MG63 (cell line): ENCODE data around the gene KRTAP4-8. TPM values are rescaled to one million over a fixed set of nuclear protein-coding genes. Genes with fewer than 3 reads are reported as not detected.
"Not testable (repeated sequence)": the region's sequence is repeated elsewhere in the genome, so short reads cannot be mapped to it uniquely, and the experiment has no call there.

ENCODE experiments used
- DNase-seq: peaks from one replicate; pipeline ENCODE4 v3.0.0-alpha.2; 2020
- H3K27me3 ChIP-seq: fragments of 250-450 bp; sonication (Bioruptor Pico); 2 replicates; pipeline ENCODE4 v1.5.1; 2020; ENCODE audit warnings: mild to moderate bottlenecking, moderate library complexity
- H3K36me3 ChIP-seq: fragments of 250-450 bp; sonication (Bioruptor Pico); 2 replicates; pipeline ENCODE4 v1.5.1; 2020; ENCODE audit warnings: mild to moderate bottlenecking, moderate library complexity
- H3K4me3 ChIP-seq: fragments of 250-450 bp; sonication (Bioruptor Pico); 2 replicates; pipeline ENCODE4 v1.5.1; 2020; ENCODE audit warnings: mild to moderate bottlenecking, moderate library complexity
- H3K9me3 ChIP-seq: fragments of 250-450 bp; sonication (Bioruptor Pico); 2 replicates; pipeline ENCODE4 v1.5.1; 2020; ENCODE audit warnings: mild to moderate bottlenecking, moderate library complexity
- total RNA-seq: library from RNA; depleted of rRNA; stranded (reverse); fragments of >200 nt; shearing (Covaris generic); gene quantifications from 2 replicates; pipeline ENCODE4 v1.2.3, GENCODE V29; 2014; ENCODE audit warnings: low replicate concordance

Gene KRTAP4-8
- total RNA-seq, 1 experiment from 2014 or later = not detected

GRCh38 chr17:41117846-41118386, 20.0 kb upstream of the KRTAP4-8 start, which contains the start of gene KRTAP4-11:
Gene KRTAP4-11 (minus strand): TSS chr17:41118373. CDS start chr17:41118315, 58 bp downstream.
- not testable (repeated sequence) for H3K4me3 ChIP-seq, H3K36me3 ChIP-seq, DNase-seq, H3K27me3 ChIP-seq, H3K9me3 ChIP-seq

DNA sequence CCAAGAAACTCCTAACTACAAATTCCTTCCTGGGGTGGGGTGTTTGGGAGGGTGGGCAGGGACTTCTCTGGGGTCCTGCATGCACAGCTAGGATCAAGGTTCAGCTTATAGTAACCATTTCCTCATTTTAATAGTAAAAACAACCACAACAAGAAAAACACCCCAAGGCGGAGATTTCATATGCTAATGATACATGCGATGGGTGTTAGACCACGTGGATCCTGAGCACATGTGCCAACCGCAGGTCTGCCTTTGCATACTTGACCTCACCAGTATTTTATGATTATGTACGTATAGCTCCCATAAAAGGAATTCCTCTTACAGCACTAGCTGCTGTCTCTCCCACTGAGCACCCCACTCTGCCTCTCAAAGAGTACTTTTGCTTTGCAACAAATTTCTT, 18.4 kb upstream of the KRTAP4-8 start:
- no peak for DNase-seq
- peaks cover 14% of the 10 kb centered on the region for H3K9me3 ChIP-seq

GRCh38 chr17:41111151-41111885, 13.4 kb upstream of the KRTAP4-8 start:
- DNase-seq = no peak

More for the DNA sequence above, 18.4 kb upstream of the KRTAP4-8 start:
- H3K4me3 ChIP-seq = no peak overlapping the region
- H3K27me3 ChIP-seq = no peaks in the 10 kb centered on the region
- H3K36me3 ChIP-seq = peaks cover 4% of the 10 kb centered on the region; the same call in 1 of the 2 replicates

GRCh38 chr17:41108728-41109386, 10.9 kb upstream of the KRTAP4-8 start:
- H3K4me3 ChIP-seq = not testable (repeated sequence)

More at GRCh38 chr17:41111151-41111885, 13.4 kb upstream of the KRTAP4-8 start:
- H3K9me3 ChIP-seq = peaks cover 27% of the 10 kb centered on the region
- H3K36me3 ChIP-seq = peaks cover 4% of the 10 kb centered on the region; the same call in 1 of the 2 replicates
- H3K4me3 ChIP-seq = no peak overlapping the region
- no peaks in the 10 kb centered on the region for H3K27me3 ChIP-seq

GRCh38 chr17:41107941-41108450, 10.1 kb upstream of the KRTAP4-8 start:
- Histone ChIP-seq H3K9me3 (peaks cover 22% of the 10 kb centered on the region), H3K4me3 (no peak overlapping the region), H3K27me3 (no peaks in the 10 kb centered on the region), H3K36me3 (peaks cover 4% of the 10 kb centered on the region; the same call in 1 of the 2 replicates)
- no peak for DNase-seq

More at GRCh38 chr17:41108728-41109386, 10.9 kb upstream of the KRTAP4-8 start:
- not testable (repeated sequence) for DNase-seq, H3K36me3 ChIP-seq, H3K27me3 ChIP-seq
- H3K9me3 ChIP-seq = peaks cover 27% of the 10 kb centered on the region

DNA sequence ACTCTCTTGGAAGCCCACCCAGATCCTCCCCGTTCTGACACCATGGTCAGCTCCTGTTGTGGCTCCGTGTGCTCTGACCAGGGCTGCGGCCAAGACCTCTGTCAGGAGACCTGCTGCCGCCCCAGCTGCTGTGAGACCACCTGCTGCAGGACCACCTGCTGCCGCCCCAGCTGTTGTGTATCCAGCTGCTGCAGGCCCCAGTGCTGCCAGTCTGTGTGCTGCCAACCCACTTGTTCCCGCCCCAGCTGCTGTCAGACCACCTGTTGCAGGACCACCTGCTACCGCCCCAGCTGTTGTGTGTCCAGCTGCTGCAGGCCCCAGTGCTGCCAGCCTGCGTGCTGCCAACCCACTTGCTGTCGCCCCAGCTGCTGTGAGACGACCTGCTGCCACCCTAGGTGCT, 7.4 kb upstream of the KRTAP4-8 start, which contains the start of gene KRTAP4-9:
Gene KRTAP4-9, plus strand, starts transcription at position 43 of the 400 bp plus-strand sequence. Its CDS starts 0 bp downstream, at position 43.
- H3K4me3 ChIP-seq, H3K36me3 ChIP-seq, H3K9me3 ChIP-seq, H3K27me3 ChIP-seq, DNase-seq: not testable (repeated sequence)

DNA sequence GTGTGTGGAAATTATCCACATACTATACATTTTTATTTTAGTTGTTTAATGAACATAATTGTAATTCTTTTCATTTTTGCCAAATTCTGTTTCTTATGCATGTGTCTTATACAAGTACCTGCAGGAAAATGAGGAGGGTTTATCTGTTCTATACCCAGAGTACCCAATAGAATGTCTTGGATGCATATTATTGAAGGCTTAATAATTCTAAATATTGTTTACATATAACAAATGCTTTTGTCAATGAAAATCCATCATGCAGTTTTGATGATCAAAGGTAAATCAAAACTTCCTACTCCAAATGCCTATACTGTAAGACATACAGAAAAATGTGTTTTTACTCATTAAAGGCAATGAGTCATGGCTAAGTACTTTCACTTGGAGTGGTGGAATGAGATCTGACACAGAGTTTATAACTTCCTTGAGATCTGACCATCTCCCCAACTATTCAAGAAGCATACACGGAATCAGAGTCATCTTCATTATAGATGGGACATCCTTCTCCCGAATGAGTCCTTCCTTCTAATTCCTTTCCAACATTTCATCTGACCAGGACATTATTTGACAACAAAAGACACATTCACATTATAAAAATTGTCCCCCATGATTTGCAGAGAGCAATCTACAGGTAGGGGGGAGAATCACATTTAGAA, 6.6 kb upstream of the KRTAP4-8 start:
- H3K9me3 ChIP-seq, H3K36me3 ChIP-seq, H3K27me3 ChIP-seq, DNase-seq, H3K4me3 ChIP-seq: not testable (repeated sequence)

GRCh38 chr17:41103896-41104295, 6.0 kb upstream of the KRTAP4-8 start:
- peaks cover 6% of the 10 kb centered on the region for H3K9me3 ChIP-seq
- H3K4me3 ChIP-seq = no peak overlapping the region
- no peak for DNase-seq
- H3K36me3 ChIP-seq = no peaks in the 10 kb centered on the region
- no peaks in the 10 kb centered on the region for H3K27me3 ChIP-seq

- Histone ChIP-seq H3K36me3 (no peaks in the 10 kb centered on the region), H3K27me3 (no peaks in the 10 kb centered on the region), H3K9me3 (no peaks in the 10 kb centered on the region; the same call in none of the 2 replicates), H3K4me3 (no peak within 1 kb of the TSS)
- no peak for DNase-seq
Measured at GRCh38 chr17:41101586-41102259, 3.8 kb upstream of the KRTAP4-8 start, which contains the start of gene KRTAP4-16. Gene KRTAP4-16 (minus strand): TSS chr17:41102209. CDS start chr17:41102209, 0 bp downstream.

- H3K9me3 ChIP-seq, H3K36me3 ChIP-seq, H3K4me3 ChIP-seq, H3K27me3 ChIP-seq: not testable (repeated sequence)
- DNase-seq = peak; percentile 66
Measured at GRCh38 chr17:41099682-41100480, 1.9 kb upstream of the KRTAP4-8 start.

- Histone ChIP-seq H3K36me3 (no peaks in the 10 kb centered on the region), H3K4me3 (no peak overlapping the region), H3K27me3 (no peaks in the 10 kb centered on the region), H3K9me3 (no peaks in the 10 kb centered on the region)
- DNase-seq = peak; percentile 43
Measured at GRCh38 chr17:41098481-41098880, 539 bp upstream of the KRTAP4-8 start.

- H3K9me3 ChIP-seq = peaks cover 6% of the 10 kb centered on the region
- H3K36me3 ChIP-seq = no peaks in the 10 kb centered on the region
- H3K4me3 ChIP-seq = no peak overlapping the region
- DNase-seq = no peak
- no peaks in the 10 kb centered on the region for H3K27me3 ChIP-seq
Measured at GRCh38 chr17:41096055-41096454, 1.9 kb downstream of the KRTAP4-8 start.

DNA sequence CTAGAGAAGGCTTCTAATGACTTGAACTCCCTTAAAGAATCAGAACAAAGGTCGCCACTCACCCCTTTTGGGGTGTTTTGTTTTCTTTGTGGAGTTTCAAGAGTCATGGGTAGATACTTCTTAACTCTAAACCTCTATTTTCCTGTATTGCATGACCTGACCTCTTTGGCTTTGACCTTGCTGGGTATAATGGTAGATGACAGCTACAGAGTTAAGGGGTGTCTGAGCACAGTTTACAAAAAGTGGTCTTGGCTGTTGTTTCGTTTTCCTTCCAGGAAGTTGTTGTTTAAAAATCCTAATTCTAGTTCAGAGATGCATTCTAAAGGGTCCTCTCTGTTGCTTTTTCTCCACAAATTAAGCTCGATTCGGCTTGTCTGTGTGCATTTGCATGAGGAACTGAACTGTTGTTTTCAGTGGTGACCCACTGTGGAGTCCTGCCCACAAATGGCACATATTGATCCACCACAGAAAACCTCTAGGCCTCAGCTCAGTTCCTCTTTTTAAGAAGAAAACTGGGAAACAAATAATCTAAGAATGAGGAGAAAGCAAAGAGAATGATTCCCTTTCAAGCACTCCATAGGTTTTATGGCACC, 9.1 kb downstream of the KRTAP4-8 start:
- H3K36me3 ChIP-seq, DNase-seq, H3K9me3 ChIP-seq: not testable (repeated sequence)

DNA sequence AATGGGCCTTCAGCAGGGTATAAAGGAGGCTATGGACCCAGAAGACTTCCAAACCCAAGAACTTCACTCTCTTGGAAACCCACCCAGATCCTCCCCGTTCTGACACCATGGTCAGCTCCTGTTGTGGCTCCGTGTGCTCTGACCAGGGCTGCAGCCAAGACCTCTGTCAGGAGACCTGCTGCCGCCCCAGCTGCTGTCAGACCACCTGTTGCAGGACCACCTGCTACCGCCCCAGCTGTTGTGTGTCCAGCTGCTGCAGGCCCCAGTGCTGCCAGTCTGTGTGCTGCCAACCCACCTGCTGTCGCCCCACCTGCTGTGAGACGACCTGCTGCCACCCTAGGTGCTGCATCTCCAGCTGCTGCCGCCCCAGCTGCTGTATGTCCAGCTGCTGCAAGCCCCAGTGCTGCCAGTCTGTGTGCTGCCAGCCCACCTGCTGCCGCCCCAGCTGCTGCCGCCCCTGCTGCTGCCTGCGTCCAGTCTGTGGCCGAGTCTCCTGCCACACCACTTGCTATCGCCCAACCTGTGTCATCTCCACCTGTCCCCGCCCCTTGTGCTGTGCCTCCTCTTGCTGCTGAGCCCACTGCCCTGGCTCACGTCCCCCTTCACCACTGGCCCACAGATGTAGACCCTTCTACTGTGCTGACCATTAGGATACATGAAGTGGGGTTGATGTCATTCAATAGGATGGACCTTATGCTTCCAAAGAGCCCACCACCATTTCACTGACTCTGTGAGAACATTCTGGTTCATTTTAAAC, 13.7 kb downstream of the KRTAP4-8 start, which contains the start of gene KRTAP4-7:
Gene KRTAP4-7, plus strand, starts transcription at position 51 of the 757 bp plus-strand sequence. Its CDS starts 57 bp downstream, at position 108.
- H3K27me3 ChIP-seq, H3K9me3 ChIP-seq, H3K36me3 ChIP-seq, H3K4me3 ChIP-seq, DNase-seq: not testable (repeated sequence)

More for the DNA sequence above, 9.1 kb downstream of the KRTAP4-8 start:
- H3K27me3 ChIP-seq, H3K4me3 ChIP-seq: not testable (repeated sequence)
